Gastrocnemius medialis (tissue), 4 donors: ENCODE measurements around the gene CTSE. TPM values are rescaled to one million over a fixed set of nuclear protein-coding genes. Genes with fewer than 3 reads are reported as not detected.
A peak's percentile ranks its signal among the peaks of the same experiment; 100 is the strongest.

Experiments
- ATAC-seq, 2 donors: fragments of 150-250 bp; one replicate each; pipeline ENCODE4 v1.9.1; 2016
- DNase-seq, 2 donors: peaks; one replicate each; pipeline ENCODE4 v3.0.0-alpha.2; 2019
- H3K27ac ChIP-seq, 4 donors: fragments of 200-600 bp; sonication (generic); 1 replicate in 1 of 4; 2 replicates in 3 of 4; pipeline ENCODE4 v1.5.1; 2016 to 2018; ENCODE audit warnings: mild to moderate bottlenecking in 2 of 4, moderate library complexity in 1 of 4
- H3K27me3 ChIP-seq, 3 donors: fragments of 200-600 bp; sonication (generic) in 2 of 3; 1 replicate in 1 of 3; 2 replicates in 2 of 3; pipeline versions ENCODE4 v1.5.1 to v1.6.0; 2016 to 2019; ENCODE audit warnings: mild to moderate bottlenecking in 1 of 3, moderate library complexity in 1 of 3
- H3K36me3 ChIP-seq, 2 donors: fragments of 200-600 bp; sonication (generic) in 1 of 2; one replicate each; pipeline ENCODE4 v1.5.1; 2017 to 2018
- H3K4me1 ChIP-seq, 2 donors: fragments of 200-600 bp; sonication (generic) in 1 of 2; one replicate each; pipeline ENCODE4 v1.5.1; 2016 to 2017; ENCODE audit warnings: mild to moderate bottlenecking in 2 of 2
- H3K4me3 ChIP-seq, 4 donors: fragments of 200-600 bp; sonication (generic) in 3 of 4; 1 replicate in 1 of 4; 2 replicates in 3 of 4; pipeline ENCODE4 v1.5.1; 2016 to 2019; ENCODE audit warnings: mild to moderate bottlenecking in 2 of 4
- H3K9me3 ChIP-seq, 3 donors: fragments of 200-600 bp; sonication (generic) in 2 of 3; 1 replicate in 1 of 3; 2 replicates in 2 of 3; pipeline ENCODE4 v1.5.1; 2016 to 2019
- CTCF ChIP-seq, 5 experiments: fragments of 450-650 bp in 3 of 5; fragments of 200-600 bp in 2 of 5; sonication (generic) in 2 of 5; IDR thresholded peaks in 4 of 5; conservative IDR thresholded peaks in 1 of 5; 1 replicate in 4 of 5; 2 replicates in 1 of 5; pipeline ENCODE4 v1.5.1; 2016 to 2019; ENCODE audit warnings: antibody characterized with exemption in 5 of 5, mild to moderate bottlenecking in 3 of 5, moderate library complexity in 3 of 5
- POLR2A ChIP-seq, 2 donors: fragments of 450-650 bp; IDR thresholded peaks; one replicate each; pipeline ENCODE4 v1.6.1; 2017; ENCODE audit warnings: antibody characterized with exemption in 2 of 2, mild to moderate bottlenecking in 2 of 2, moderate library complexity in 2 of 2
- in situ Hi-C, 4 donors: fragments of 200-750 bp; cut with MboI; loops; one replicate each; pipeline versions ENCODE4 v1.15.0 to v1.8.0; 2017; ENCODE audit warnings: low sequenced_read_pairs in 4 of 4
- intact Hi-C: fragments of 100-400 bp; cut with DNase I; formaldehyde crosslinking; loops from one replicate; pipeline ENCODE4 v1.15.1; 2023; ENCODE audit warnings: low total_unique reads
- total RNA-seq, 4 donors: library from RNA; depleted of rRNA; stranded (reverse); fragments of >200 nt; gene quantifications; one replicate each; pipeline versions ENCODE4 v1.1.0 to v1.2.3, GENCODE V29; 2016

CTSE gene
- total RNA-seq, 4 donors from 2014 or later = not detected

GRCh38 chr1:205969229-205969628, 54.5 kb downstream of the CTSE start:
- peaks cover 11 to 22% of the 10 kb centered on the region in 2 donors for H3K4me1 ChIP-seq
- peak overlapping the region in 1 of 4 donors; percentile 86 for H3K27ac ChIP-seq
- H3K4me3 ChIP-seq = no peak overlapping the region
- intact Hi-C loops = no loop called here
- no peaks in the 10 kb centered on the region for H3K9me3 ChIP-seq
- ATAC-seq (no peak), DNase-seq (no peak)
- no peaks in the 10 kb centered on the region for H3K36me3 ChIP-seq
- TF ChIP-seq POLR2A (IDR thresholded peaks at IDR 0.05) = no peak
- TF ChIP-seq CTCF (IDR thresholded peaks at IDR 0.05 in 4 of 5, conservative IDR thresholded peaks at IDR 0.05 in 1 of 5) = no peak
- in situ Hi-C loops = loop anchor here in 1 of 4 donors (5.0 kb wide), 1 partner anchor 177 kb away; no protein-coding TSS in a partner anchor
- H3K27me3 ChIP-seq = no peaks in the 10 kb centered on the region

- DNase-seq (no peak), ATAC-seq (no peak)
- H3K4me1 ChIP-seq = peaks cover 16 to 28% of the 10 kb centered on the region in 2 donors
- H3K9me3 ChIP-seq = no peaks in the 10 kb centered on the region
- H3K27ac ChIP-seq = no peak overlapping the region
- in situ Hi-C loops (loop anchor here in 1 of 4 donors (5.0 kb wide), 1 partner anchor 175 kb away; no protein-coding TSS in a partner anchor), intact Hi-C loops (no loop called here)
- no peaks in the 10 kb centered on the region for H3K36me3 ChIP-seq
- no peak for TF ChIP-seq CTCF (IDR thresholded peaks at IDR 0.05 in 4 of 5, conservative IDR thresholded peaks at IDR 0.05 in 1 of 5)
- no peak for TF ChIP-seq POLR2A (IDR thresholded peaks at IDR 0.05)
- no peak overlapping the region for H3K4me3 ChIP-seq
- no peaks in the 10 kb centered on the region for H3K27me3 ChIP-seq
Observed at GRCh38 chr1:205967554-205968335, 56.0 kb downstream of the CTSE start.

- H3K27me3 ChIP-seq = no peaks in the 10 kb centered on the region
- DNase-seq (no peak), ATAC-seq (no peak)
- no peak overlapping the region for H3K27ac ChIP-seq
- intact Hi-C loops = no loop called here
- no peaks in the 10 kb centered on the region for H3K9me3 ChIP-seq
- no peak overlapping the region for H3K4me3 ChIP-seq
- peaks cover 20 to 27% of the 10 kb centered on the region in 2 donors for H3K4me1 ChIP-seq
- in situ Hi-C loops = loop anchor here in 1 of 4 donors (5.0 kb wide), 1 partner anchor 173 kb away; no protein-coding TSS in a partner anchor
- H3K36me3 ChIP-seq = no peaks in the 10 kb centered on the region
- TF ChIP-seq POLR2A (IDR thresholded peaks at IDR 0.05) (no peak), CTCF (IDR thresholded peaks at IDR 0.05 in 4 of 5, conservative IDR thresholded peaks at IDR 0.05 in 1 of 5) (no peak)
Observed at GRCh38 chr1:205965036-205965884, 58.4 kb downstream of the CTSE start.

GRCh38 chr1:205963352-205964155, 60.1 kb downstream of the CTSE start:
- no peak for ATAC-seq
- intact Hi-C loops = no loop called here

More at GRCh38 chr1:205963352-205964155, 60.1 kb downstream of the CTSE start:
- Histone ChIP-seq H3K9me3 (no peaks in the 10 kb centered on the region), H3K27ac (no peak overlapping the region), H3K4me1 (peaks cover 18 to 22% of the 10 kb centered on the region in 2 donors), H3K27me3 (no peaks in the 10 kb centered on the region), H3K4me3 (no peak overlapping the region), H3K36me3 (no peaks in the 10 kb centered on the region)
- TF ChIP-seq CTCF (IDR thresholded peaks at IDR 0.05 in 4 of 5, conservative IDR thresholded peaks at IDR 0.05 in 1 of 5) = no peak
- no peak for TF ChIP-seq POLR2A (IDR thresholded peaks at IDR 0.05)
- no peak for DNase-seq
- in situ Hi-C loops = no loop called here
